Osteoblast (primary cell): ENCODE measurements around the gene AUP1. TPM values are rescaled to one million over a fixed set of nuclear protein-coding genes. Genes with fewer than 3 reads are reported as not detected.
A peak's percentile ranks its signal among the peaks of the same experiment; 100 is the strongest.

Experiments used
- DNase-seq: peaks from one replicate; pipeline ENCODE4 v3.0.0; 2011; ENCODE audit warnings: low spot score, mixed read lengths; ENCODE audit not compliant: insufficient read length; ENCODE audit errors: missing footprints
- H2AFZ ChIP-seq: 2 replicates; pipeline ENCODE4 v1.6.0; 2011; ENCODE audit warnings: mild to moderate bottlenecking, low read length
- H3K27ac ChIP-seq: 2 replicates; pipeline ENCODE4 v1.5.1; 2011; ENCODE audit warnings: mild to moderate bottlenecking, low read depth, low read length, moderate library complexity
- H3K27me3 ChIP-seq: 2 replicates; pipeline ENCODE4 v1.6.0; 2012; ENCODE audit warnings: mild to moderate bottlenecking, control low read depth, inconsistent platforms, low read length, moderate library complexity; ENCODE audit not compliant: insufficient read depth
- H3K36me3 ChIP-seq: 2 replicates; pipeline ENCODE4 v1.5.1; 2011; ENCODE audit warnings: mild to moderate bottlenecking, low read length, control low read depth, moderate library complexity; ENCODE audit not compliant: insufficient read depth
- H3K4me1 ChIP-seq: 2 replicates; pipeline ENCODE4 v1.5.1; 2011; ENCODE audit warnings: mild to moderate bottlenecking, low read length, control low read depth, moderate library complexity; ENCODE audit not compliant: insufficient read depth
- H3K4me2 ChIP-seq: 2 replicates; pipeline ENCODE4 v1.6.0; 2011; ENCODE audit warnings: mild to moderate bottlenecking, low read length; ENCODE audit not compliant: insufficient read depth
- H3K4me3 ChIP-seq: fragments of 200-600 bp; sonication (generic); 3 replicates; pipeline ENCODE4 v1.5.1; 2012; ENCODE audit warnings: mild to moderate bottlenecking, low read length, inconsistent platforms; ENCODE audit not compliant: insufficient read depth
- H3K79me2 ChIP-seq: 2 replicates; pipeline ENCODE4 v1.6.0; 2012; ENCODE audit warnings: mild to moderate bottlenecking, low read length, control low read depth, inconsistent platforms; ENCODE audit not compliant: insufficient read depth
- H3K9me3 ChIP-seq: 2 replicates; pipeline ENCODE4 v1.5.1; 2011; ENCODE audit warnings: low read depth, low read length, control low read depth
- H4K20me1 ChIP-seq: 2 replicates; pipeline ENCODE4 v1.6.0; 2012; ENCODE audit warnings: mild to moderate bottlenecking, low read length, control low read depth; ENCODE audit not compliant: insufficient read depth
- CTCF ChIP-seq: IDR thresholded peaks from 2 replicates; pipeline ENCODE4 v1.5.1; 2011; ENCODE audit warnings: mild to moderate bottlenecking, low read depth, low read length, moderate library complexity; ENCODE audit errors: extremely low read depth
- total RNA-seq: library from RNA; depleted of rRNA; stranded (reverse); fragments of >200 nt; gene quantifications from 2 replicates; pipeline ENCODE4 v1.2.3, GENCODE V29; 2012

Gene AUP1
- total RNA-seq, 1 donor: 82.9 TPM

GRCh38 chr2:74560591-74560990, 31.1 kb upstream of the AUP1 start:
- peaks cover 20% of the 10 kb centered on the region for H3K79me2 ChIP-seq
- H3K4me2 ChIP-seq: no peak overlapping the region
- H2AFZ ChIP-seq: peak overlapping the region; percentile 42
- peaks cover 22% of the 10 kb centered on the region for H3K36me3 ChIP-seq
- no peak for TF ChIP-seq CTCF
- H3K4me3 ChIP-seq: no peak overlapping the region
- H4K20me1 ChIP-seq: peaks cover 3% of the 10 kb centered on the region
- DNase-seq: peak; percentile 58
- peaks cover 65% of the 10 kb centered on the region for H3K4me1 ChIP-seq
- peak overlapping the region; percentile 49 for H3K27ac ChIP-seq
- H3K27me3 ChIP-seq: no peaks in the 10 kb centered on the region
- H3K9me3 ChIP-seq: no peaks in the 10 kb centered on the region

GRCh38 chr2:74559912-74560311, 30.4 kb upstream of the AUP1 start:
- H3K4me3 ChIP-seq: no peak overlapping the region
- TF ChIP-seq CTCF: no peak
- H3K27ac ChIP-seq: no peak overlapping the region
- H2AFZ ChIP-seq: no peak overlapping the region
- H3K4me1 ChIP-seq: peaks cover 62% of the 10 kb centered on the region
- peaks cover 27% of the 10 kb centered on the region for H3K79me2 ChIP-seq
- H3K36me3 ChIP-seq: peaks cover 22% of the 10 kb centered on the region
- H3K9me3 ChIP-seq: no peaks in the 10 kb centered on the region
- no peak for DNase-seq
- H4K20me1 ChIP-seq: peaks cover 3% of the 10 kb centered on the region
- no peaks in the 10 kb centered on the region for H3K27me3 ChIP-seq
- H3K4me2 ChIP-seq: no peak overlapping the region

GRCh38 chr2:74558284-74559230, 29.1 kb upstream of the AUP1 start:
- H3K36me3 ChIP-seq: peaks cover 22% of the 10 kb centered on the region

More at GRCh38 chr2:74558284-74559230, 29.1 kb upstream of the AUP1 start:
- Histone ChIP-seq H3K27me3 (no peaks in the 10 kb centered on the region), H2AFZ (no peak overlapping the region), H3K4me3 (no peak overlapping the region), H4K20me1 (peaks cover 3% of the 10 kb centered on the region), H3K4me2 (no peak overlapping the region), H3K9me3 (no peaks in the 10 kb centered on the region), H3K27ac (no peak overlapping the region), H3K79me2 (peaks cover 37% of the 10 kb centered on the region), H3K4me1 (peaks cover 49% of the 10 kb centered on the region)
- TF ChIP-seq CTCF: no peak
- DNase-seq: peak; percentile 31
